ENCODE measurements around the gene HARS1. TPM values are rescaled to one million over a fixed set of nuclear protein-coding genes. Genes with fewer than 3 reads are reported as not detected.

HARS1 gene
- total RNA-seq, 2 donors from 2014 or later = 46.2 to 52.4 TPM

DNA sequence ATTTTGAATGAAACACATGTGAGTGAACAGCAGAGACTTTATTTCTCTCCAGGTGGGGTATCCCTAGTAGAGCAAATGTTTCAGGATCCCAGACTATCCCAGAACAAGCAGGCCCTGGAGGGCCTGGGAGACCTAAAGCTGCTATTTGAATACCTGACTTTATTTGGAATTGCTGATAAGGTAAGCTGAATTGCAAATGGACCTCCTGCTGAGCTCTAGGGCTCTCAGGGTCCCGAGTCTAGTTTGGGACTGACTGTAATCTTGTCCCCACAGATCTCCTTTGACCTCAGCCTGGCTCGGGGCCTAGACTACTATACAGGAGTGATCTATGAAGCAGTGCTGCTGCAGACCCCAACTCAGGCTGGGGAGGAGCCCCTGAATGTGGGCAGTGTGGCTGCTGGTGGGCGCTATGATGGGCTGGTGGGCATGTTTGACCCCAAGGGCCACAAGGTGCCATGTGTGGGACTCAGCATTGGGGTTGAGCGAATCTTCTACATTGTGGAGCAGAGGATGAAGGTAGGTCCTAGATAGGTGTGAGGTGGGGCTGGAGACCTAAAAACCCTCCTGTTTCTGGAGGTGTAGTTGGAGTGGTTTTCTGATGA lies 5.8 kb upstream of the HARS1 start:
- DNase-seq = no peak
- 84 to 92% methylated on average over 2 to 4 of the region's 4 CpGs for WGBS, 2 donors
- Histone ChIP-seq H3K27ac (no peak overlapping the region), H3K4me3 (no peak overlapping the region), H3K4me1 (peaks cover 33% of the 10 kb centered on the region), H3K27me3 (no peaks in the 10 kb centered on the region), H3K36me3 (replicated peaks in 1 of 2; ENCODE audit: insufficient read depth in 1 of 2, low read depth in 2 of 2) (peaks cover 6 to 32% of the 10 kb centered on the region in 2 donors), H3K9me3 (no peaks in the 10 kb centered on the region)
- TF ChIP-seq, protein P1, sequence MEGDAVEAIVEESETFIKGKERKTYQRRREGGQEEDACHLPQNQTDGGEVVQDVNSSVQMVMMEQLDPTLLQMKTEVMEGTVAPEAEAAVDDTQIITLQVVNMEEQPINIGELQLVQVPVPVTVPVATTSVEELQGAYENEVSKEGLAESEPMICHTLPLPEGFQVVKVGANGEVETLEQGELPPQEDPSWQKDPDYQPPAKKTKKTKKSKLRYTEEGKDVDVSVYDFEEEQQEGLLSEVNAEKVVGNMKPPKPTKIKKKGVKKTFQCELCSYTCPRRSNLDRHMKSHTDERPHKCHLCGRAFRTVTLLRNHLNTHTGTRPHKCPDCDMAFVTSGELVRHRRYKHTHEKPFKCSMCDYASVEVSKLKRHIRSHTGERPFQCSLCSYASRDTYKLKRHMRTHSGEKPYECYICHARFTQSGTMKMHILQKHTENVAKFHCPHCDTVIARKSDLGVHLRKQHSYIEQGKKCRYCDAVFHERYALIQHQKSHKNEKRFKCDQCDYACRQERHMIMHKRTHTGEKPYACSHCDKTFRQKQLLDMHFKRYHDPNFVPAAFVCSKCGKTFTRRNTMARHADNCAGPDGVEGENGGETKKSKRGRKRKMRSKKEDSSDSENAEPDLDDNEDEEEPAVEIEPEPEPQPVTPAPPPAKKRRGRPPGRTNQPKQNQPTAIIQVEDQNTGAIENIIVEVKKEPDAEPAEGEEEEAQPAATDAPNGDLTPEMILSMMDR (IDR thresholded peaks at IDR 0.05) = no peak
- TF ChIP-seq POLR2A (IDR thresholded peaks at IDR 0.05) = no peak
- ATAC-seq = no peak
- intact Hi-C loops (cut with DNase I) = no loop called here

DNA sequence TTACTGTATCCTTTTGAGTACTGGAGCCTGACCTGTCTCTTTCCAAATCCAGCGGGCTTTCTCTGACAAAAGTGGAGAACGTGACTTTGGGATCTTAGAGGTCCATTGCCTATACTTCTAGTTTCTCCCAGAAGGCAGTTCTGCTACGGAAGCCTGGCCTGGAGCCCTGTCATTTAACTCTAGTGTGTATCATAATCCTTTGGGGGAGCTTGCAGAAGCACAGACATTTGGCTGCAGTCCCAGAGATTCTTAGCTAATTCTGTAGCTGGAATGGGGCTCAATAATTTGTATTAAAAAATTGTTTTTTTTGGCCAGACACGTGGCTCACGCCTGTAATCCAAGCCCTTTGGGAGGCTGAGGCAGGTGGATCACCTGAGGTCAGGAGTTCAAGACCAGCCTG lies 3.1 kb upstream of the HARS1 start:
- H3K36me3 ChIP-seq (replicated peaks in 1 of 2; ENCODE audit: insufficient read depth in 1 of 2, low read depth in 2 of 2) = peaks cover 6 to 32% of the 10 kb centered on the region in 2 donors
- intact Hi-C loops (cut with DNase I) = no loop called here
- DNase-seq = no peak

DNA sequence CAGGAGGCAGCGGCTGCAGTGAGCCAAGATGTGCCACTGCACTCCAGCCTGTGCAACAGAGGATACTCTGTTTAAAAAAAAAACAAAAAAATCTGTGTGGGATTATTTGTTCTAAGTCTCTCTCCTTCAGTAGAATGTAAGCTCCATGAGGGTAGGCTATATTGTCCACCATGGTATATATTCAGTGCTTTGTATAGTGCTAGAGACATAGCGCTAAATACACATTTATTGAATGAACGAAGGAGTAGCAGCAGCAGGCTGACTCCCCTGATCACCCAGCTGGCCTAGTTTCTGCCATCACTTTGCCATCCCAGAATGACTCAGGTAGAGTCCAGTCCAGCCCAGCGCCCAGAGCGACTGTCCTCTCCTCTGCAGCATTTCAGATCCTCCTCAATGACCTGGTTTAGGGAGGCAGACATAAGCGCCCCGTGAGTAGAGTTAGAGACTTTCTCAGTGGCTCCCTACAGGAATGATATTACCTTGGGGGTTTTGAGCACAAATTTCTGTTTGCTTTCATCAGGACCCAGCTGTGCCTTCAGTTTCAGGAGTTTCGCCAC lies 716 bp downstream of the HARS1 start:
- Histone ChIP-seq H3K36me3 (replicated peaks in 1 of 2; ENCODE audit: insufficient read depth in 1 of 2, low read depth in 2 of 2) (peaks cover 0 to 10% of the 10 kb centered on the region in 2 donors), H3K4me3 (peak overlapping the region; percentile 49 to 60), H3K27ac (peak overlapping the region in 3 of 4 donors; percentile 43 to 91 (median 86)), H3K4me1 (peaks cover 26% of the 10 kb centered on the region), H3K9me3 (no peaks in the 10 kb centered on the region), H3K27me3 (no peaks in the 10 kb centered on the region)
- TF ChIP-seq, protein P1 (IDR thresholded peaks at IDR 0.05) = no peak
- no peak for TF ChIP-seq POLR2A (IDR thresholded peaks at IDR 0.05)
- ATAC-seq (no peak), DNase-seq (no peak)
- intact Hi-C loops (cut with DNase I) = no loop called here
- 44 to 68% methylated on average over 4 to 8 of the region's 8 CpGs for WGBS, 2 donors

More for the DNA sequence above, 3.1 kb upstream of the HARS1 start:
- Histone ChIP-seq H3K4me3 (no peak overlapping the region), H3K27ac (no peak overlapping the region), H3K27me3 (no peaks in the 10 kb centered on the region), H3K4me1 (peaks cover 26% of the 10 kb centered on the region), H3K9me3 (no peaks in the 10 kb centered on the region)
- WGBS, 2 donors = 73 to 84% methylated on average over 4 to 5 of the region's 5 CpGs
- no peak for ATAC-seq
- TF ChIP-seq POLR2A (IDR thresholded peaks at IDR 0.05) = no peak
- TF ChIP-seq, protein P1 (IDR thresholded peaks at IDR 0.05) = no peak

DNA sequence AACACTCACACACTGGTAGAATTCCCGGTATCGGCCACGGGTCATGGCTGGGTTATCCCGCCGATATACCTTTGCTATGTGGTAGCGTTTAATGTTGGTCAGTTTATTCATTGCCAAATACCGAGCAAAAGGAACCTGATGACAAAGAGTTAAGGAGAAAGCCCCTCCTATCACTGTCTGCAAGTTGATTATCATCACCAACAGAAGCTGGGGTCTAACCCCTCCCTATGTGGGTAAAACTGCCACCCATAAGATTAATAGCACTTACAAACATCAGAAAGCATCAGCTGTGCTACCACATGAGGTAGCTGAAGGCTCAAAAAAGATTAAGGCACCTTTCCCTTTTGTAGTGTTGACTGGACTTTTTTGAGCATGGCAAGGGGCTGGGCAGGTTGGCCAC lies 12.2 kb downstream of the HARS1 start:
- Histone ChIP-seq H3K9me3 (no peaks in the 10 kb centered on the region), H3K36me3 (replicated peaks in 1 of 2; ENCODE audit: insufficient read depth in 1 of 2, low read depth in 2 of 2) (peaks cover 0 to 31% of the 10 kb centered on the region in 2 donors), H3K4me3 (no peak overlapping the region), H3K27ac (no peak overlapping the region), H3K27me3 (no peaks in the 10 kb centered on the region), H3K4me1 (no peaks in the 10 kb centered on the region)
- intact Hi-C loops (cut with DNase I) = no loop called here
- TF ChIP-seq POLR2A (IDR thresholded peaks at IDR 0.05) = no peak
- TF ChIP-seq, protein P1 (IDR thresholded peaks at IDR 0.05) = no peak
- 98 to 100% methylated on average over 7 of the region's 7 CpGs for WGBS, 2 donors
- DNase-seq (no peak), ATAC-seq (no peak)

DNA sequence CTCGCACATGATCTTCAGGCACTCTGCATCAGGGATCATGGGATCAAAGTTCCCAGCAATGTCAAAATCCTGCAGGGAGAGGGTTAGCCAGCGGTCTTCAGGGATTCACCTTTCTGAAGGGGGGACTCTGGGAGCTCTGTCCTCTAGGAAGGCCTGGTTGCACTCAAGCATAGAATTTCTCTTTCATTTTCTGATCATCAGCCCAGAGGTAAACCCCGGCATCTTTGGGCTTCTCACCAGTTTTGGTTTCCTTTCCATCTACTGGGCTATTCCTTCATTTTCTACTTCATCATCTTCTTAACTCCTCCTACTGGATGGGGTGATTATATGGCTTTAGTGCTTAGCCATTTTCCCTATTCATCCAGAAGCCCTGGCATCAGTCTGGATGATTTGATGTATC lies 13.2 kb downstream of the HARS1 start:
- ATAC-seq (no peak), DNase-seq (no peak)
- 94 to 97% methylated on average over 2 to 3 of the region's 3 CpGs for WGBS, 2 donors
- Histone ChIP-seq H3K27ac (no peak overlapping the region), H3K9me3 (no peaks in the 10 kb centered on the region), H3K36me3 (replicated peaks in 1 of 2; ENCODE audit: insufficient read depth in 1 of 2, low read depth in 2 of 2) (peaks cover 0 to 31% of the 10 kb centered on the region in 2 donors), H3K4me3 (no peak overlapping the region), H3K27me3 (no peaks in the 10 kb centered on the region), H3K4me1 (no peaks in the 10 kb centered on the region)
- intact Hi-C loops (cut with DNase I) = no loop called here
- no peak for TF ChIP-seq POLR2A (IDR thresholded peaks at IDR 0.05)
- TF ChIP-seq, protein P1 (IDR thresholded peaks at IDR 0.05) = no peak

Measured in body of pancreas (tissue), 4 donors.